Measurements from ENCODE around the gene EIF4G1. TPM values are rescaled to one million over a fixed set of nuclear protein-coding genes. Genes with fewer than 3 reads are reported as not detected.

Gene EIF4G1
- total RNA-seq, 4 donors from 2014 or later, result 158 to 318 (median 213) TPM

DNA sequence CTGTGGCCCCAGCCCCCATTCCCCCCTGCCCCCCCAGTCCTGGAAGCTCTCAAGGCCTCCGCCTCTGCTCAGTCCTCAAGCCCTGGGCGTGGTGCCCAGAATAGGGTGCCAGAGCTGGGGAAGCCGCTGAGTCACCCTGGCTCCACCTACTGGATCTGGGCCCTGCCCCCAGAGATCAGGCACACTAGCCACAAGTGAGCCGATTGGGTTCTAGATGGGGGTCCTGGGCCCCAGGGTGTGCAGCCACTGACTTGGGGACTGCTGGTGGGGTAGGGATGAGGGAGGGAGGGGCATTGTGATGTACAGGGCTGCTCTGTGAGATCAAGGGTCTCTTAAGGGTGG lies 5.7 kb downstream of the EIF4G1 start:
- TF ChIP-seq, protein P1, sequence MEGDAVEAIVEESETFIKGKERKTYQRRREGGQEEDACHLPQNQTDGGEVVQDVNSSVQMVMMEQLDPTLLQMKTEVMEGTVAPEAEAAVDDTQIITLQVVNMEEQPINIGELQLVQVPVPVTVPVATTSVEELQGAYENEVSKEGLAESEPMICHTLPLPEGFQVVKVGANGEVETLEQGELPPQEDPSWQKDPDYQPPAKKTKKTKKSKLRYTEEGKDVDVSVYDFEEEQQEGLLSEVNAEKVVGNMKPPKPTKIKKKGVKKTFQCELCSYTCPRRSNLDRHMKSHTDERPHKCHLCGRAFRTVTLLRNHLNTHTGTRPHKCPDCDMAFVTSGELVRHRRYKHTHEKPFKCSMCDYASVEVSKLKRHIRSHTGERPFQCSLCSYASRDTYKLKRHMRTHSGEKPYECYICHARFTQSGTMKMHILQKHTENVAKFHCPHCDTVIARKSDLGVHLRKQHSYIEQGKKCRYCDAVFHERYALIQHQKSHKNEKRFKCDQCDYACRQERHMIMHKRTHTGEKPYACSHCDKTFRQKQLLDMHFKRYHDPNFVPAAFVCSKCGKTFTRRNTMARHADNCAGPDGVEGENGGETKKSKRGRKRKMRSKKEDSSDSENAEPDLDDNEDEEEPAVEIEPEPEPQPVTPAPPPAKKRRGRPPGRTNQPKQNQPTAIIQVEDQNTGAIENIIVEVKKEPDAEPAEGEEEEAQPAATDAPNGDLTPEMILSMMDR (IDR thresholded peaks at IDR 0.05; ENCODE audit: low read depth), result no peak

DNA sequence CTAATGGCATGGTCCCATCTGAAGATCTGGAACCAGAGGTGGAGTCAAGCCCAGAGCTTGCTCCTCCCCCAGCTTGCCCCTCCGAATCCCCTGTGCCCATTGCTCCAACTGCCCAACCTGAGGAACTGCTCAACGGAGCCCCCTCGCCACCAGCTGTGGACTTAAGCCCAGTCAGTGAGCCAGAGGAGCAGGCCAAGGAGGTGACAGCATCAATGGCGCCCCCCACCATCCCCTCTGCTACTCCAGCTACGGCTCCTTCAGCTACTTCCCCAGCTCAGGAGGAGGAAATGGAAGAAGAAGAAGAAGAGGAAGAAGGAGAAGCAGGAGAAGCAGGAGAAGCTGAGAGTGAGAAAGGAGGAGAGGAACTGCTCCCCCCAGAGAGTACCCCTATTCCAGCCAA lies 7.3 kb downstream of the EIF4G1 start:
- TF ChIP-seq, protein P1 (IDR thresholded peaks at IDR 0.05; ENCODE audit: low read depth), result no peak

GRCh38 chr3:184322731-184323487 lies 8.5 kb downstream of the EIF4G1 start:
- TF ChIP-seq, protein P1 (IDR thresholded peaks at IDR 0.05; ENCODE audit: low read depth), result no peak

GRCh38 chr3:184323696-184324095 lies 9.3 kb downstream of the EIF4G1 start:
- TF ChIP-seq, protein P1 (IDR thresholded peaks at IDR 0.05; ENCODE audit: low read depth), result no peak

DNA sequence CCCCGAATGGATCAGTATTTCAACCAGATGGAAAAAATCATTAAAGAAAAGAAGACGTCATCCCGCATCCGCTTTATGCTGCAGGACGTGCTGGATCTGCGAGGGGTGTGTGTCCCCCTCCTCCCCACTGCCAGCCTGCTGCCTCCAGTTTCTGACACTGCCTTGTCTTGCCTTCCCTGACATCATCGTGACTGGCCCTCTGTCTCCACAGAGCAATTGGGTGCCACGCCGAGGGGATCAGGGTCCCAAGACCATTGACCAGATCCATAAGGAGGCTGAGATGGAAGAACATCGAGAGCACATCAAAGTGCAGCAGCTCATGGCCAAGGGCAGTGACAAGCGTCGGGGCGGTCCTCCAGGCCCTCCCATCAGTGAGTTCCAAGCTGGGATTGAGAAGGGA lies 10.9 kb downstream of the EIF4G1 start:
- TF ChIP-seq, protein P1 (IDR thresholded peaks at IDR 0.05; ENCODE audit: low read depth), result no peak

- TF ChIP-seq, protein P1 (IDR thresholded peaks at IDR 0.05; ENCODE audit: low read depth), result no peak
Observed at GRCh38 chr3:184325715-184326369, 11.4 kb downstream of the EIF4G1 start.

GRCh38 chr3:184327171-184327570 lies 12.8 kb downstream of the EIF4G1 start:
- TF ChIP-seq, protein P1 (IDR thresholded peaks at IDR 0.05; ENCODE audit: low read depth), result no peak

Data from subcutaneous adipose tissue (tissue), 4 donors.